ENCODE results near the gene KCNQ1OT1. TPM values are rescaled to one million over a fixed set of nuclear protein-coding genes. Genes with fewer than 3 reads are reported as not detected.

The KCNQ1OT1 gene
- total and polyA plus RNA-seq, 9 of the 15 experiments (the other 6 are each of a cell fraction or from before 2014, with no cell fraction given) = 0.04 to 2.3 (median 0.74) TPM

DNA sequence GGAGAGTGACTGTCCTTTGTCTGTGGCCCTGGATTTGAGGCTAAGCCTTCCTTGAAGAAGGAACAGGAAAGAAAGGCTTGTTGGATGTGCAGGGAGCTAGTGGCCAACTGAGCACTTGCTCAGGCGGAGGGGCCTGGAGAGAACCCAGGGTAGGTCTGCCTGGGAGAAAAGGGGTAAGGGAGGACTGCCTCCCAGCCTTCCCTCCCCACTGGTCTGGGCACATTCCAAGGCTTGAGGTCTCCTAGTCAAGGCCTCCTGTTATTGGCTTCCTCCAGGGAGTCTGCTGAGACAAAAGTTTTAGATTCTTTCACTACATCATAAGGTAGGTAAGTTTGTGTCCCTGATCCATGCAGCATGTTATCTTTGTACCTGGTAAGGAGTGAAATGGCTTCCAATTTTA is 15.2 kb downstream of the KCNQ1OT1 start (continued):
- TF ChIP-seq KAT7 (CRISPR knock-in tag; IDR thresholded peaks at IDR 0.05; ENCODE audit: borderline replicate concordance) = no peak
- TF ChIP-seq BRCA1 (IDR thresholded peaks at IDR 0.05) = no peak
- TF ChIP-seq BRCA1 (CRISPR knock-in tag; IDR thresholded peaks at IDR 0.05) = no peak
- TF ChIP-seq, protein P1, sequence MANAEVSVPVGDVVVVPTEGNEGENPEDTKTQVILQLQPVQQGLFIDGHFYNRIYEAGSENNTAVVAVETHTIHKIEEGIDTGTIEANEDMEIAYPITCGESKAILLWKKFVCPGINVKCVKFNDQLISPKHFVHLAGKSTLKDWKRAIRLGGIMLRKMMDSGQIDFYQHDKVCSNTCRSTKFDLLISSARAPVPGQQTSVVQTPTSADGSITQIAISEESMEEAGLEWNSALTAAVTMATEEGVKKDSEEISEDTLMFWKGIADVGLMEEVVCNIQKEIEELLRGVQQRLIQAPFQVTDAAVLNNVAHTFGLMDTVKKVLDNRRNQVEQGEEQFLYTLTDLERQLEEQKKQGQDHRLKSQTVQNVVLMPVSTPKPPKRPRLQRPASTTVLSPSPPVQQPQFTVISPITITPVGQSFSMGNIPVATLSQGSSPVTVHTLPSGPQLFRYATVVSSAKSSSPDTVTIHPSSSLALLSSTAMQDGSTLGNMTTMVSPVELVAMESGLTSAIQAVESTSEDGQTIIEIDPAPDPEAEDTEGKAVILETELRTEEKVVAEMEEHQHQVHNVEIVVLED (CRISPR knock-in tag; IDR thresholded peaks at IDR 0.05) = no peak
- no peak for TF ChIP-seq ZC3H8 (IDR thresholded peaks at IDR 0.05)

DNA sequence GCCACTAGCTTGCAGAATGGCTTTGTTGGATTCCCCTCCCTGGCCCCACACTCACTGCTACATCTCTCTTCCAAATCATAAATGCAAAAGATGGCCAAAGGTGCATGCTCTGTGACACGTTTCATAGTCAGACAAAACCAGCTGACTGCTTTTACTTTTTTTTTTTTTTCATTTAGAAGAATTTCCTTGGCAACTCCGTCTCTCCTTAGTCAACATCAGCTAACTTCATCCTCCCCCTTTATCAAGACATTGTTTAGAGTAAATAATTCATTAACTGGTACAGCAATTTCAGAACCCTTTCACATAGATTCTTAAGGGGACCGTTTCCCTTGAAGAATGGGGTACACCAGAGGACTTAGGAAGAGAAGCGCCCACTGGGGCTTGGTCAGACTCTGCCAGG is 16.0 kb downstream of the KCNQ1OT1 start:
- H3K9me3 ChIP-seq (replicated peaks; ENCODE audit: control insufficient read depth, insufficient read depth, low read depth, low read length) = no peaks in the 10 kb centered on the region
- H3K27me3 ChIP-seq (ENCODE audit: control insufficient read depth in 2 of 2, insufficient read depth in 2 of 2, low read length in 2 of 2) = no peaks in the 10 kb centered on the region
- BruUV-seq (replicated peaks) = no TSS peak
- DNase-seq (ENCODE audit: extremely low read depth in 1 of 4, low spot score in 3 of 4) = no peak
- 69% methylated on average over 2 of the region's 4 CpGs for WGBS (ENCODE audit: insufficient coverage, low coverage, missing lambda C conversion rate)
- no peak overlapping the region for H2AFZ ChIP-seq (ENCODE audit: low read depth, low read length)
- in situ Hi-C loops (cut with MboI) = no loop called here
- peaks cover 58% of the 10 kb centered on the region; the same call in 2 of the 3 replicates for H3K36me3 ChIP-seq (ENCODE audit: control insufficient read depth, insufficient read depth, low read length)
- peaks cover 10 to 12% of the 10 kb centered on the region in 2 experiments; a peak in 4 of 5 replicates for H3K4me1 ChIP-seq (replicated peaks in 1 of 2; ENCODE audit: control insufficient read depth in 2 of 2, insufficient read depth in 2 of 2, low read length in 2 of 2)
- intact Hi-C loops (cut with micrococcal nuclease) = no loop called here
- H3K9me1 ChIP-seq (ENCODE audit: control insufficient read depth, insufficient read depth, low read length) = no peaks in the 10 kb centered on the region
- FAIRE-seq = no peak
- no peak overlapping the region for H3K4me2 ChIP-seq (ENCODE audit: insufficient read depth, low read length)
- TF ChIP-seq CHD1 (IDR thresholded peaks at IDR 0.05; ENCODE audit: low read length) (no peak), ZNF764 (CRISPR knock-in tag; IDR thresholded peaks at IDR 0.05; ENCODE audit: low read depth) (no peak), GATA2 (CRISPR knock-in tag; IDR thresholded peaks at IDR 0.05) (no peak)
- TF ChIP-seq, protein P2, sequence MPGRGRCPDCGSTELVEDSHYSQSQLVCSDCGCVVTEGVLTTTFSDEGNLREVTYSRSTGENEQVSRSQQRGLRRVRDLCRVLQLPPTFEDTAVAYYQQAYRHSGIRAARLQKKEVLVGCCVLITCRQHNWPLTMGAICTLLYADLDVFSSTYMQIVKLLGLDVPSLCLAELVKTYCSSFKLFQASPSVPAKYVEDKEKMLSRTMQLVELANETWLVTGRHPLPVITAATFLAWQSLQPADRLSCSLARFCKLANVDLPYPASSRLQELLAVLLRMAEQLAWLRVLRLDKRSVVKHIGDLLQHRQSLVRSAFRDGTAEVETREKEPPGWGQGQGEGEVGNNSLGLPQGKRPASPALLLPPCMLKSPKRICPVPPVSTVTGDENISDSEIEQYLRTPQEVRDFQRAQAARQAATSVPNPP (IDR thresholded peaks at IDR 0.05; ENCODE audit: borderline replicate concordance, insufficient read depth, insufficient read length) = no peak
- ATAC-seq = no peak
- H3K4me3 ChIP-seq = no peak overlapping the region
- H4K20me1 ChIP-seq (replicated peaks; ENCODE audit: control insufficient read depth, insufficient read depth, low read length) = peaks cover 51% of the 10 kb centered on the region
- no peak overlapping the region for H3K27ac ChIP-seq (ENCODE audit: extremely low read depth, low read depth, low read length)
- ChIA-PET CTCF (ENCODE audit: low intra/inter-chr PET ratio) (no interaction called here), POLR2A (interaction anchor here (0.6 to 0.8 kb wide), 4 partner anchors 12 to 108 kb away, joined by 3 to 4 read pairs (median 3); partner anchors contain the start of gene KCNQ1OT1)
- no peak overlapping the region for H3K9ac ChIP-seq (ENCODE audit: insufficient read depth in 1 of 2, low read depth in 2 of 2, low read length in 2 of 2)
- H3K79me2 ChIP-seq (ENCODE audit: control insufficient read depth, insufficient read depth, low read length) = peaks cover 77% of the 10 kb centered on the region
